ENCODE data around the gene NOTCH2.

Gene NOTCH2

GRCh38 chr1:119906927-119907652 lies 162.4 kb downstream of the NOTCH2 start:
- DNase-seq (ENCODE audit: low spot score), result no peak

GRCh38 chr1:119903443-119903835 lies 166.0 kb downstream of the NOTCH2 start:
- no peak for DNase-seq (ENCODE audit: low spot score)

- no peak for DNase-seq (ENCODE audit: low spot score)
Measured at GRCh38 chr1:119902775-119903442, 166.6 kb downstream of the NOTCH2 start.

GRCh38 chr1:119898981-119899720 lies 170.3 kb downstream of the NOTCH2 start:
- DNase-seq (ENCODE audit: low spot score), result no peak

GRCh38 chr1:119898530-119898929 lies 170.9 kb downstream of the NOTCH2 start:
- no peak for DNase-seq (ENCODE audit: low spot score)

GRCh38 chr1:119896303-119896702 lies 173.2 kb downstream of the NOTCH2 start, which contains the start of gene ADAM30:
ADAM30 (minus strand) TSS chr1:119896515; CDS start chr1:119896336, 179 bp downstream.
- DNase-seq (ENCODE audit: low spot score), result no peak

GRCh38 chr1:119895102-119895501 lies 174.4 kb downstream of the NOTCH2 start:
- no peak for DNase-seq (ENCODE audit: low spot score)

- no peak for DNase-seq (ENCODE audit: low spot score)
Measured at GRCh38 chr1:119893827-119894700, 175.4 kb downstream of the NOTCH2 start.

- peak; percentile 29 for DNase-seq (ENCODE audit: low spot score)
Measured at GRCh38 chr1:119893238-119893791, 176.1 kb downstream of the NOTCH2 start.

- DNase-seq (ENCODE audit: low spot score), result no peak
Measured at GRCh38 chr1:119891386-119891785, 178.1 kb downstream of the NOTCH2 start.

- DNase-seq (ENCODE audit: low spot score), result no peak
Measured at GRCh38 chr1:119888476-119888875, 181.0 kb downstream of the NOTCH2 start.

GRCh38 chr1:119887427-119887826 lies 182.0 kb downstream of the NOTCH2 start:
- no peak for DNase-seq (ENCODE audit: low spot score)

GRCh38 chr1:119885903-119886783 lies 183.3 kb downstream of the NOTCH2 start:
- peak; percentile 59 for DNase-seq (ENCODE audit: low spot score)

GRCh38 chr1:119884711-119885110 lies 184.8 kb downstream of the NOTCH2 start:
- DNase-seq (ENCODE audit: low spot score), result no peak

GRCh38 chr1:119883826-119884225 lies 185.6 kb downstream of the NOTCH2 start:
- DNase-seq (ENCODE audit: low spot score), result no peak

- DNase-seq (ENCODE audit: low spot score), result no peak
Measured at GRCh38 chr1:119882132-119883049, 187.1 kb downstream of the NOTCH2 start.

GRCh38 chr1:119879510-119880434 lies 189.7 kb downstream of the NOTCH2 start:
- DNase-seq (ENCODE audit: low spot score), result no peak

- no peak for DNase-seq (ENCODE audit: low spot score)
Measured at GRCh38 chr1:119878171-119878570, 191.3 kb downstream of the NOTCH2 start.

Measured in activated CD4-positive, alpha-beta T cell treated with anti-CD3 and anti-CD28 coated beads, Interleukin-2, Interleukin-4, amounts not matched to agents 100 ng/mL and 50 ng/mL, durations not matched to agents 16 hours and 8 hours (primary cell).